Epithelial cell of proximal tubule (primary cell): ENCODE results near the gene DIO1. TPM values are rescaled to one million over a fixed set of nuclear protein-coding genes. Genes with fewer than 3 reads are reported as not detected.

Source experiments
- DNase-seq: peaks from one replicate; pipeline ENCODE4 v3.0.0-alpha.2; 2011; ENCODE audit warnings: low read depth
- H3K4me3 ChIP-seq: 2 replicates; pipeline ENCODE4 v1.5.1; 2011; ENCODE audit warnings: low read depth, mild to moderate bottlenecking, low read length
- total RNA-seq: library from RNA; depleted of rRNA; stranded (reverse); fragments of >200 nt; gene quantifications from 2 replicates; pipeline ENCODE4 v1.2.3, GENCODE V29; 2015
- TF ChIP-seq, protein P1 (sequence below): conservative IDR thresholded peaks from 2 replicates; pipeline ENCODE4 v1.5.1; 2012; ENCODE audit warnings: low read depth, mild to moderate bottlenecking, low read length

DIO1 gene
- total RNA-seq, 1 donor from 2014 or later, result not detected

DNA sequence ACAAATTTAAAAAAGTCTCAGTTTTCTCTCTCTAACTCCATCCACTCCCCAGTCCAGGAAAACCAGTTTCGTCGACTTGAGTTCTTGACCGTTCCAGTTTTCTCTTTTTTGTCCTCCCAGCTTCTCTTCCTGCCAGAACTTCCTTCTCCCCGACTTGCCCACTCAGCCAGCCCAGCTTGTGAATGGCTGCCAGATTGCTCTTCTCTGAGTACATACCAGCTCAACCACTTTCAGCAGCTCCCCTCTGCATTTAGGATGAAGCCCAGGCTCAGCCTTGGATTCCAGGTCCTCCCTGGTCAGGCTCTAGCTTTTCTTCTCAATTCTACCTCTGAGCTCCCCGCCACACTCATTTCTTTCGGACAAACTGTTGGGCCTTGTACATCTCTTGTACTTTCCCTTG lies 1.4 kb downstream of the DIO1 start:
- H3K4me3 ChIP-seq, result no peak overlapping the region
- no peak for DNase-seq
- TF ChIP-seq, protein P1, sequence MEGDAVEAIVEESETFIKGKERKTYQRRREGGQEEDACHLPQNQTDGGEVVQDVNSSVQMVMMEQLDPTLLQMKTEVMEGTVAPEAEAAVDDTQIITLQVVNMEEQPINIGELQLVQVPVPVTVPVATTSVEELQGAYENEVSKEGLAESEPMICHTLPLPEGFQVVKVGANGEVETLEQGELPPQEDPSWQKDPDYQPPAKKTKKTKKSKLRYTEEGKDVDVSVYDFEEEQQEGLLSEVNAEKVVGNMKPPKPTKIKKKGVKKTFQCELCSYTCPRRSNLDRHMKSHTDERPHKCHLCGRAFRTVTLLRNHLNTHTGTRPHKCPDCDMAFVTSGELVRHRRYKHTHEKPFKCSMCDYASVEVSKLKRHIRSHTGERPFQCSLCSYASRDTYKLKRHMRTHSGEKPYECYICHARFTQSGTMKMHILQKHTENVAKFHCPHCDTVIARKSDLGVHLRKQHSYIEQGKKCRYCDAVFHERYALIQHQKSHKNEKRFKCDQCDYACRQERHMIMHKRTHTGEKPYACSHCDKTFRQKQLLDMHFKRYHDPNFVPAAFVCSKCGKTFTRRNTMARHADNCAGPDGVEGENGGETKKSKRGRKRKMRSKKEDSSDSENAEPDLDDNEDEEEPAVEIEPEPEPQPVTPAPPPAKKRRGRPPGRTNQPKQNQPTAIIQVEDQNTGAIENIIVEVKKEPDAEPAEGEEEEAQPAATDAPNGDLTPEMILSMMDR, result no peak

- no peak overlapping the region for H3K4me3 ChIP-seq
- DNase-seq, result peak; percentile 92
- TF ChIP-seq, protein P1, result no peak
Observed at GRCh38 chr1:53896635-53897229, 2.7 kb downstream of the DIO1 start.

DNA sequence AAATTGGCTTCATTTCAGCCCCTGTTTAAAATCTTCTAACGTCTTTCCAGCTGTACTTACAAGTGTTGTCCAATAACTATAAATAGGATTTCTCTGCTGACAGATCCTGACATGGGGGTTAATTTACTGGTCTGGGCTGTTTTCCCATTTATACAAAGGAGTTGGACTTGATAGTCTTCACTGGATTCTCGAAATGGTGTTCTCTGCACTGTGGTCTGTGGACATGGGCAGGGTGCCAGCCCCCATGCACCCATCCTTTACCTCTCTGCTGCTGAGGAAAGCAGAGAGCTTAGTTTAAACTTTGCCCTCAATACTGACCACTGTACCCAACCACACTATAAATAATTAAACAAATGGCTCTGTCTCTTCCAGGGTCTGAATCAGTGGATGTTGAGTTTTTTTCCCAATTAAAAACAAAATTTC lies 5.2 kb downstream of the DIO1 start:
- DNase-seq, result peak; percentile 64
- TF ChIP-seq, protein P1, result no peak
- H3K4me3 ChIP-seq, result no peak overlapping the region

- DNase-seq, result no peak
- H3K4me3 ChIP-seq, result no peak overlapping the region
- TF ChIP-seq, protein P1, result no peak
Observed at GRCh38 chr1:53899708-53900107, 5.7 kb downstream of the DIO1 start.

DNA sequence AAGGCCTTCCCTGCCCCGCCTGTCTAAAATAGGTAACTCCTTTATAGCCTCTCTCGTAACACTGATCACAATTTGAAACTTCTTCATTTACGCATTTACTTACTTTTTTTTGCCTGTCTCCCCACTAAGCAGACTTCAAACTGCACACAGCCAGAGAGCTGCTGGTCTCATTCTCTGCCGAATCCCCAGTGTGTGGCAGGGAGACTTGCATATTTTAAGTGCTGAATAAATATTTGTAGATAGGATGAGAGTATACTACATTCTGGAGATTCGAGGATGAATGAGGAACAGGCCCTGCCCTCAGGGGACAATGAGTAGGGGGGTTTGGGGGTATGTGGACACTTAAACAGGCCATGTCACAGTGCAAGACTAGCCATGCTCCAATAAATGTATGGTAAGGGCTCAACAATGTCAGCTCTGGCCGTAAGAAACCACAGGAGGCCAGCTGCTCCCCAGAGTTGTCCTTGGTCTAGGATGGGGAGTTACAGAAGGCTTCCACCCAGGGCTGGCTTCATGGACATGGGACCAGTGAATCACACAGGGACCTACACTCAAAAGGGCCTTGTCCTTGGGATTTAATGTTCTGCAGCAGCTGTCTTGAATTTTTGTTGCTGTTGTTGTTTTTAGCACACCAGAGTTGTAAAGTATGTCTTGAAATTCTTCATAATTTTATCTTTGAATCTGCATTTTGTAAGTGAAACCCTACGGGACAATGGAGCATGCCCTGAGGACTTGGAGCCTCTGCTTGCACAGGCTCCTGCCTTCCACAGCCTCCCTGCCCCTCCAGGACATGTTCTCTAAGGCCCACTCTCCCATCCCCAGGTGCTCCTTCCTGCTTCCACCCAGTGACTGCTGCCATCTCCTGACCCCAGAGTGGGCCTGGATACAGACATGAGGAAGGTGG lies 8.5 kb downstream of the DIO1 start:
- H3K4me3 ChIP-seq, result no peak overlapping the region
- TF ChIP-seq, protein P1, result no peak
- no peak for DNase-seq

GRCh38 chr1:53905509-53905908 lies 11.5 kb downstream of the DIO1 start:
- H3K4me3 ChIP-seq, result no peak overlapping the region
- TF ChIP-seq, protein P1, result no peak
- no peak for DNase-seq
